H9 (cell line): ENCODE results near the gene NFIX. TPM values are rescaled to one million over a fixed set of nuclear protein-coding genes. Genes with fewer than 3 reads are reported as not detected.
A peak's percentile ranks its signal among the peaks of the same experiment; 100 is the strongest.

ENCODE experiments used
- DNase-seq: peaks from one replicate; pipeline ENCODE4 v3.0.0-alpha.2; 2017
- H2AFZ ChIP-seq: one replicate; pipeline ENCODE4 v1.6.1; 2013; ENCODE audit warnings: mild to moderate bottlenecking, low read length, control low read depth, moderate library complexity
- H2AK5ac ChIP-seq: 2 replicates; pipeline ENCODE4 v1.6.1; 2013; ENCODE audit warnings: low read length, control low read depth, mixed read lengths; ENCODE audit not compliant: insufficient read length
- H2BK120ac ChIP-seq: one replicate; pipeline ENCODE4 v1.6.1; 2013; ENCODE audit warnings: low read depth, mild to moderate bottlenecking, low read length, control low read depth, inconsistent platforms; ENCODE audit not compliant: poor library complexity, severe bottlenecking
- H2BK12ac ChIP-seq: 2 replicates; pipeline ENCODE4 v1.6.1; 2013; ENCODE audit warnings: low read length, control low read depth, mixed read lengths, low read depth; ENCODE audit not compliant: insufficient read length
- H2BK15ac ChIP-seq: 2 replicates; pipeline ENCODE4 v1.6.1; 2013; ENCODE audit warnings: low read depth, low read length, control low read depth
- H2BK20ac ChIP-seq: one replicate; pipeline ENCODE4 v1.6.1; 2013; ENCODE audit warnings: low read depth, mild to moderate bottlenecking, low read length, control low read depth, inconsistent platforms; ENCODE audit not compliant: poor library complexity, severe bottlenecking
- H2BK5ac ChIP-seq: 2 replicates; pipeline ENCODE4 v1.6.1; 2013; ENCODE audit warnings: low read length, control low read depth, mixed read lengths; ENCODE audit not compliant: insufficient read length
- H3K14ac ChIP-seq: 2 replicates; pipeline ENCODE4 v1.6.1; 2013; ENCODE audit warnings: low read length, control low read depth; ENCODE audit not compliant: insufficient read depth
- H3K18ac ChIP-seq: 2 replicates; pipeline ENCODE4 v1.6.1; 2013; ENCODE audit warnings: low read depth, mild to moderate bottlenecking, mixed read lengths, low read length, control low read depth; ENCODE audit not compliant: insufficient read length
- H3K23ac ChIP-seq: 2 replicates; pipeline ENCODE4 v1.6.1; 2013; ENCODE audit warnings: low read length, control low read depth, mixed read lengths, low read depth; ENCODE audit not compliant: insufficient read length
- H3K23me2 ChIP-seq: 2 replicates; pipeline ENCODE4 v1.6.1; 2013; ENCODE audit warnings: low read depth, mild to moderate bottlenecking, mixed read lengths, low read length, control low read depth; ENCODE audit not compliant: insufficient read length, poor library complexity, severe bottlenecking
- H3K27ac ChIP-seq: 2 replicates; pipeline ENCODE4 v1.5.1; 2013; ENCODE audit warnings: low read length, control low read depth, mixed read lengths, low read depth; ENCODE audit not compliant: insufficient read length
- H3K27me3 ChIP-seq: 2 replicates; pipeline ENCODE4 v1.6.1; 2013; ENCODE audit warnings: low read length, control low read depth, inconsistent platforms; ENCODE audit not compliant: insufficient read depth
- H3K4ac ChIP-seq: 2 replicates; pipeline ENCODE4 v1.6.1; 2013; ENCODE audit warnings: low read depth, mild to moderate bottlenecking, control low read depth, inconsistent platforms, low read length, moderate library complexity
- H3K4me1 ChIP-seq: 2 replicates; pipeline ENCODE4 v1.6.1; 2013; ENCODE audit warnings: low read length, control low read depth, inconsistent platforms; ENCODE audit not compliant: insufficient read depth
- H3K4me2 ChIP-seq: 2 replicates; pipeline ENCODE4 v1.6.1; 2013; ENCODE audit warnings: low read length, control low read depth, mixed read lengths; ENCODE audit not compliant: insufficient read length, insufficient read depth
- H3K56ac ChIP-seq: 2 replicates; pipeline ENCODE4 v1.6.1; 2013; ENCODE audit warnings: low read depth, mild to moderate bottlenecking, mixed read lengths, low read length, control low read depth; ENCODE audit not compliant: insufficient read length
- H3K79me1 ChIP-seq: 2 replicates; pipeline ENCODE4 v1.6.1; 2013; ENCODE audit warnings: low read depth, mild to moderate bottlenecking, moderate library complexity, low read length, control low read depth, inconsistent platforms; ENCODE audit not compliant: insufficient read depth, poor library complexity, severe bottlenecking
- H3K79me2 ChIP-seq: 2 replicates; pipeline ENCODE4 v1.6.1; 2013; ENCODE audit warnings: low read length, control low read depth, inconsistent platforms; ENCODE audit not compliant: insufficient read depth
- H3K9ac ChIP-seq: 2 replicates; pipeline ENCODE4 v1.6.1; 2013; ENCODE audit warnings: low read length, control low read depth, mixed read lengths; ENCODE audit not compliant: insufficient read length; ENCODE audit errors: extremely low read depth
- H3K9me3 ChIP-seq: one replicate; pipeline ENCODE4 v1.6.1; 2013; ENCODE audit warnings: low read depth, low read length, inconsistent platforms; ENCODE audit not compliant: control insufficient read depth
- H3T11ph ChIP-seq: one replicate; pipeline ENCODE4 v1.6.1; 2013; ENCODE audit warnings: mild to moderate bottlenecking, low read length, control low read depth, inconsistent platforms
- H4K20me1 ChIP-seq: one replicate; pipeline ENCODE4 v1.6.1; 2013; ENCODE audit not compliant: control insufficient read depth, insufficient read length, insufficient read depth
- H4K5ac ChIP-seq: 2 replicates; pipeline ENCODE4 v1.6.1; 2013; ENCODE audit warnings: low read depth, mild to moderate bottlenecking, mixed read lengths, low read length, control low read depth; ENCODE audit not compliant: insufficient read length
- H4K8ac ChIP-seq: replicated peaks from 2 replicates; pipeline ENCODE4 v1.6.1; 2013; ENCODE audit warnings: low read length, control low read depth, mixed read lengths, low read depth; ENCODE audit not compliant: insufficient read length
- H4K91ac ChIP-seq: 2 replicates; pipeline ENCODE4 v1.6.1; 2013; ENCODE audit warnings: low read depth, mild to moderate bottlenecking, moderate library complexity, mixed read lengths, low read length, control low read depth; ENCODE audit not compliant: insufficient read length
- H3K27ac Mint-ChIP-seq, 3 experiments: 2 replicates in 2 of 3; 3 replicates in 1 of 3; pipeline ENCODE4 v1.8.0; 2020 to 2021; ENCODE audit warnings: mixed read lengths in 3 of 3, mild to moderate bottlenecking in 1 of 3, moderate library complexity in 1 of 3
- H3K27me3 Mint-ChIP-seq: 2 replicates; pipeline ENCODE4 v1.8.0; 2021; ENCODE audit warnings: low read depth, mild to moderate bottlenecking, moderate library complexity, mixed read lengths
- H3K36me3 Mint-ChIP-seq, 3 experiments: 2 replicates in 2 of 3; 3 replicates in 1 of 3; pipeline ENCODE4 v1.8.0; 2020 to 2021; ENCODE audit warnings: low read depth in 3 of 3, mixed read lengths in 3 of 3; ENCODE audit not compliant: insufficient read depth in 1 of 3
- H3K4me1 Mint-ChIP-seq, 2 experiments: 2 replicates each; pipeline ENCODE4 v1.8.0; 2020; ENCODE audit warnings: mixed read lengths in 2 of 2
- H3K4me3 Mint-ChIP-seq, 2 experiments: 2 replicates in 1 of 2; 3 replicates in 1 of 2; pipeline ENCODE4 v1.8.0; 2020 to 2021; ENCODE audit warnings: mild to moderate bottlenecking in 2 of 2, mixed read lengths in 2 of 2, moderate library complexity in 1 of 2
- H3K9me3 Mint-ChIP-seq, 2 experiments: 2 replicates in 1 of 2; 3 replicates in 1 of 2; pipeline ENCODE4 v1.8.0; 2020; ENCODE audit warnings: mild to moderate bottlenecking in 2 of 2, mixed read lengths in 2 of 2, moderate library complexity in 1 of 2
- CTCF ChIP-seq: fragments of 200-600 bp; sonication (generic); conservative IDR thresholded peaks from 3 replicates; pipeline ENCODE4 v1.8.0; 2021; ENCODE audit warnings: antibody characterized with exemption, mild to moderate bottlenecking
- WGBS: extraction: QIAGEN DNeasy Blood & Tissue Kit; methylation state at CpG from one replicate; pipeline ENCODE4 v1.1.7; 2013; ENCODE audit warnings: missing lambda C conversion rate, low lambda C conversion rate, mixed read lengths; ENCODE audit not compliant: insufficient read length; ENCODE audit errors: extremely low coverage; 5-methylcytosine and 5-hydroxymethylcytosine counted together
- total RNA-seq: library from RNA; stranded (reverse); gene quantifications from 2 replicates; pipeline ENCODE4 v1.2.1, GENCODE V29; 2021

NFIX gene
- total RNA-seq, 1 experiment from 2014 or later: 0.31 TPM

- H3K9me3 Mint-ChIP-seq: no peaks in the 10 kb centered on the region; a peak in 1 of 5 replicates
- peak overlapping the region in 1 of 2 experiments; percentile 49; a peak in 1 of 5 replicates for H3K4me3 Mint-ChIP-seq
- H3K27ac Mint-ChIP-seq: peak overlapping the region in 1 of 3 experiments; percentile 3; a peak in 4 of 7 replicates
- Histone ChIP-seq H2BK20ac (no peak overlapping the region), H3K79me2 (peaks cover 63% of the 10 kb centered on the region), H3K14ac (no peak overlapping the region), H3K4me2 (no peak overlapping the region), H4K91ac (no peak overlapping the region), H3K27ac (no peak overlapping the region), H2BK5ac (no peak overlapping the region), H4K5ac (no peak overlapping the region), H3K4ac (no peak overlapping the region), H4K8ac (no peak overlapping the region), H3K56ac (no peak overlapping the region), H3K9me3 (no peaks in the 10 kb centered on the region), H4K20me1 (no peaks in the 10 kb centered on the region), H3K23ac (no peak overlapping the region), H2BK12ac (no peak overlapping the region), H3K79me1 (peaks cover 2% of the 10 kb centered on the region), H2BK120ac (no peak overlapping the region), H3K27me3 (no peaks in the 10 kb centered on the region), H3K18ac (no peak overlapping the region), H3K9ac (no peak overlapping the region), H3T11ph (no peak overlapping the region), H2BK15ac (no peak overlapping the region), H2AK5ac (no peak overlapping the region), H2AFZ (no peak overlapping the region), H3K23me2 (peaks cover 5% of the 10 kb centered on the region), H3K4me1 (peaks cover 11% of the 10 kb centered on the region; the same call in 1 of the 2 replicates)
- no CpG with 5 or more reads among the region's 18 CpGs for WGBS
- DNase-seq: no peak
- H3K36me3 Mint-ChIP-seq: peaks cover 5 to 48% (median 36%) of the 10 kb centered on the region in 3 experiments; a peak in 5 of 7 replicates
- peaks cover 45 to 48% of the 10 kb centered on the region in 2 experiments for H3K4me1 Mint-ChIP-seq
- TF ChIP-seq CTCF: no peak
- no peaks in the 10 kb centered on the region for H3K27me3 Mint-ChIP-seq
These were observed 126.4 kb downstream of the NFIX start for GRCh38 chr19:13121551-13122274.
